ENCODE results near the gene PLEKHA8. TPM values are rescaled to one million over a fixed set of nuclear protein-coding genes. Genes with fewer than 3 reads are reported as not detected.

The PLEKHA8 gene
- total and polyA plus RNA-seq, 2 of the 8 experiments (the other 6 are each of a cell fraction or from before 2014, with no cell fraction given), result 10.7 to 44.0 TPM

DNA sequence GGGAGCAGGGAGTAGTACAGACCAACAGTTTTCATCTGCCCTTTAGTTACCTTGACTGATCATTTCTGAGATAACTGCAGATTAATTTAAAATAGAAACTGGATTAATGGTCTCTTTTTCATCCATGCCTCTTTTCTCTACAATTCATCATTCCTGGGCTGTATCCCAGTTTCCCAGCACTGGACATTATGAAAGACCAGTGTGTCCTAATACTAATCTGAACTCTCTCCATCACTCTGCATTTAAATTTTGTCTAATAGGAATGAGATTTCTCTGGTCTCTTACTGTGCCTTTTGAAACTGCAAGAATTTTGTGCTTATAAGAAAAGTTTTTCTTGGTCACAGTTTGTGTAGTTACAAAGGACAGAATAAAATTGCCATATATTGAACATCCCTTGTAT lies 12.7 kb downstream of the PLEKHA8 start:
- Histone ChIP-seq H4K5ac (ENCODE audit: insufficient read length, low read depth, low read length) (no peak overlapping the region), H2AFZ (ENCODE audit: low read length) (no peak overlapping the region), H3K4me2 (ENCODE audit: insufficient read depth in 1 of 2, low read depth in 2 of 2, low read length in 2 of 2) (no peak overlapping the region), H3K9me3 (ENCODE audit: insufficient read depth in 2 of 2, low read depth in 1 of 2, low read length in 1 of 2) (no peaks in the 10 kb centered on the region), H3K23ac (ENCODE audit: insufficient read length) (no peak overlapping the region), H2BK120ac (replicated peaks; ENCODE audit: low read depth, low read length) (no peak overlapping the region), H2BK12ac (ENCODE audit: low read depth, low read length) (no peak overlapping the region), H3K4ac (replicated peaks; ENCODE audit: insufficient read length, low read depth, low read length) (no peak overlapping the region), H3K27ac (ENCODE audit: low read depth, low read length) (no peak overlapping the region), H3K9ac (replicated peaks in 1 of 4; ENCODE audit: extremely low read depth in 1 of 4, low read depth in 3 of 4, low read length in 3 of 4) (no peak overlapping the region), H3K27me3 (replicated peaks in 1 of 4; ENCODE audit: control insufficient read depth in 3 of 4, extremely low read depth in 1 of 4, insufficient read depth in 3 of 4, low read length in 3 of 4) (no peaks in the 10 kb centered on the region), H2AK5ac (ENCODE audit: low read depth, low read length) (no peak overlapping the region), H2BK15ac (ENCODE audit: low read length) (no peak overlapping the region), H3K14ac (ENCODE audit: insufficient read length) (no peak overlapping the region), H3K4me3 (ENCODE audit: extremely low read depth in 1 of 4, insufficient read depth in 2 of 4, low read depth in 3 of 4, low read length in 4 of 4) (no peak overlapping the region), H3K36me3 (ENCODE audit: control insufficient read depth in 2 of 4, insufficient read depth in 4 of 4, low read length in 3 of 4) (peaks cover 0 to 4% (median under 1%) of the 10 kb centered on the region in 4 experiments; a peak in 3 of 8 replicates), H3K79me2 (ENCODE audit: control insufficient read depth in 1 of 2, insufficient read depth in 2 of 2, low read length in 2 of 2) (peaks cover 0 to 82% of the 10 kb centered on the region in 2 experiments; a peak in 2 of 4 replicates), H3K23me2 (ENCODE audit: low read depth, low read length) (no peaks in the 10 kb centered on the region), H3K18ac (ENCODE audit: extremely low read depth, low read length) (no peak overlapping the region), H4K20me1 (replicated peaks in 1 of 2; ENCODE audit: control insufficient read depth in 1 of 2, insufficient read depth in 2 of 2, low read length in 2 of 2) (peaks cover 7 to 8% of the 10 kb centered on the region in 2 experiments), H3K4me1 (replicated peaks in 1 of 4; ENCODE audit: control insufficient read depth in 3 of 4, insufficient read depth in 4 of 4, low read length in 3 of 4) (peaks cover 0 to 4% (median 1%) of the 10 kb centered on the region in 4 experiments; a peak in 3 of 7 replicates), H4K8ac (ENCODE audit: extremely low read depth, insufficient read depth, low read length) (no peak overlapping the region), H3K56ac (replicated peaks; ENCODE audit: insufficient read length, low read depth, low read length) (no peak overlapping the region), H3K79me1 (ENCODE audit: low read depth, low read length) (peaks cover 1% of the 10 kb centered on the region; the same call in 1 of the 2 replicates), H4K91ac (replicated peaks; ENCODE audit: insufficient read length, low read length) (no peak overlapping the region), H2BK20ac (ENCODE audit: low read length) (no peak overlapping the region), H2BK5ac (ENCODE audit: low read depth, low read length) (no peak overlapping the region)
- DNase-seq (ENCODE audit: low read depth in 1 of 2, low spot score in 2 of 2), result no peak
- ChIA-PET CTCF (ENCODE audit: partially characterized antibody) (interaction anchor here (0.7 to 2.7 kb wide), 4 partner anchors 9 to 619 kb away, joined by 3 to 11 read pairs (median 6); no protein-coding TSS in a partner anchor), POLR2A (ENCODE audit: partially characterized antibody) (interaction anchor here (1.2 to 2.6 kb wide), 2 partner anchors 10 to 11 kb away, joined by 3 to 7 read pairs; no protein-coding TSS in a partner anchor)
- FAIRE-seq, result no peak
- TF ChIP-seq BCL11A (IDR thresholded peaks at IDR 0.05; ENCODE audit: low read depth in 2 of 2, low read length in 2 of 2), result no peak
- no peak for TF ChIP-seq SIX5 (IDR thresholded peaks at IDR 0.05; ENCODE audit: low read depth, low read length)
